HG03439 (cell line): ENCODE results near the gene HELB.
A peak's percentile ranks its signal among the peaks of the same experiment; 100 is the strongest.

Experiments
- ATAC-seq: cut with Tn5 transposase; IDR thresholded peaks from one replicate; pipeline ENCODE4 v1.9.1; 2021; ENCODE audit warnings: mild to moderate bottlenecking, moderate library complexity; ENCODE audit not compliant: unreplicated experiment

HELB gene

GRCh38 chr12:66301944-66302826 lies at the start of gene HELB:
Gene HELB, plus strand, starts transcription at chr12:66302493. Its CDS starts 111 bp downstream, at chr12:66302604.
- peak; percentile 93 for ATAC-seq

DNA sequence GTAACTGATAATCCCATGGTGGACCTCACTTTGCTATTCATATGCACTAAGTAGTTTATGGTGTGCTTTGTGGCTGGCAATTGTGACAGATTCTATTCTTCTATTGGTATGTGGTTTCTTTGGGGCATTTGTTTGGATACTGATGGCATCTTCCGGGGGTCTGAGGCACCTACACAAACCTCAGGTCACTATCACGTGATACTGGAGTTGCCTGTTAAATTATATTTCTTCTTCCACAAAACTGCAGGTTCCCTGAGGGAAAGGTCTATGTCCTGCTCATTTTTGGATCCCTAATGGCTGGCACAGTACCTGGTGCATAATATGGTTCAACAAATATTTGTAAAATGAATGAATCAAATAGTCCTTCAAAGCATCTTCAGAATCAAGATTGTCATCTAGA lies 49.5 kb upstream of the HELB start:
- ATAC-seq = no peak

DNA sequence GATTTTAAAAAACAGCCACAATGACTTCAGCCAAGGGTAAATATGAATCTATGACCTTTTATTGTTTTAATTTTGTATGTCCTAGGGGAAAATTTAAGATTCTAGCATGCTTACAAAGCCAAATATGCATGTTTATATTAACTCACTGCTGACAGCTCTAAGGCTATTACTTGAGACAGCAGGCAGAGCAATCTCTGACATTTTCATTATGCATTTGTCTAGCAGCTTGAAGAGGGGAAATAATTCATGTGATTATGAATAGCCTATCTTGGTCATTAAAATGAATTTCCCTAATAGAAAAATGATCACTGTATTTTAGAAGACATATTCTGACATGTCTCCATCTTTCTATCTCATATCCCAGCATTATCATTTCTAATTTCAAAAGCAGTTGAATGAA lies 46.6 kb upstream of the HELB start:
- ATAC-seq = no peak

DNA sequence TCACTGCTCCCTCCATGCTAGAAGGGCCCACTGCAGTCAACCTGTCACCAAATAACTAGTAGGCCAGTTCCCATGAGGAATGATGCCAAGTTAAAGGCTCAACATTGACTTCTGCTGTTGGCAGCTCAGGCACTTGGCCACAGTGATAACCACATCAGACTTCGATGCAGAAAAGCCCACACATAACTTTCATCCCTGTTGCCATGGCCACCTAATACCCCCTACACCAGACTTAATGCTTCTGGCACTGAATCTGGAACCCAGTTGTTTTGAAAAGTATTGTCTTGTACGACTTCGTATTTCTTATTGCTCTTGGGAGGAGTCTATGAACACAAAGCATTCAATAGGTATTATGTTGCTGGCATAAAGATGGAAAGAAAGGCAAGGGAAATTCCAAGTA lies 44.3 kb upstream of the HELB start:
- no peak for ATAC-seq

GRCh38 chr12:66262737-66263136 lies 39.6 kb upstream of the HELB start:
- no peak for ATAC-seq

DNA sequence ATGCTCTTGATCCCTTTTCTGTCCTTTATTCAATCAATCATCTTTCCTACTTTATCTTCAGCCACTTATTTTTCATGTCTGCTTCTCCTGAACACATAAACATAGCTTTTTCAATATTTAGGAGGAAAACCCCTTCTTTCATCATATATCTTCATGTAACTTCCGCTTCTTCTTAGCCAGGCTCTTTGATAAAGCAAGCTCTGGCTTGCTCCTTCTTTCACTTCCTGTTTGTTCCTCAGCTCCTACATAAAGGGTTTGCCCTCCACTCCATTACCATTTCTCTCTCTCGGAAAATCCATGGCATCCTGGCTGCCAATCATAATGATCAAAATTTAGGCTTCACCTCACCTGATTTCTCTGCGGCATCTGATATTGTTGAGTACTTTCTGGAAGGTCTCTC lies 33.7 kb upstream of the HELB start:
- ATAC-seq = no peak

DNA sequence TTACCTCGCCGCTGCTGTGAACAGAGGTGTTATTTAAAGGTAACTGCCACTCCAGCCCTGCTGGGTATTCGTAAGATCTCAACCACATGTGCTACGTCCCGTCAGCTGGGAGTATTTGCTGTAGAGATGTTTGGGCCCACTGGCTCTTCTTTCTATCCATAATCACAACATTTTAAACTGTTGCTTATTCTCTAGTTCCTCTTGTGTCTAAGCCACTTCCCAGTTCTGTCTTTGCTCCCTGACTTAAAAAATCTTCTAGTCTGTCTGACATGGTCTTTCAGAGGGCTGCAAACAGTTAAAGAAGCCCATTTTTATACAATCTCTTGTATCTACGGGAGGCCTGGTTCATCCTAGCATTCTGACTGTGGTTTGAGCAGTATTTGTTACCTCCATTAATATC lies 33.2 kb upstream of the HELB start:
- ATAC-seq = no peak

GRCh38 chr12:66269757-66270383 lies 32.4 kb upstream of the HELB start:
- ATAC-seq = no peak

DNA sequence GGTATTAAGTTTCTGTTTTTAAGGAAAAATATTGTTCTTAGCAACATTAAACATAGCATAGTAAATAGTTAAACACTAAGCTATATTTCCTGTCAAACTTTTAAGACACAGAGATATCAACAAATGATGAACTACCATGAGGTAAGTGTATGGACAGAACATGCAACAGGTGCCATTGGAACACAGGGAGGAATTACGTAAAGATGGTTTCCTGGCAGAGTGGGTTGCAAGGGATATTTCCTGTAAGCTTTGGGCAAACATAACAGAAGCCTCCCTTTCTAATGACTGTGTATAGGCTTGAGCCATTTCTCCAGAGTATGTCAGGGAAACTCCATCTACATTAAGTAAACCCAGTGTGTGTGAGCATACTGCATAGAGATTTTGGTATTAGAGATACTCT lies 31.7 kb upstream of the HELB start:
- ATAC-seq = no peak

- ATAC-seq = no peak
These were observed 29.6 kb upstream of the HELB start for GRCh38 chr12:66272650-66273049.

DNA sequence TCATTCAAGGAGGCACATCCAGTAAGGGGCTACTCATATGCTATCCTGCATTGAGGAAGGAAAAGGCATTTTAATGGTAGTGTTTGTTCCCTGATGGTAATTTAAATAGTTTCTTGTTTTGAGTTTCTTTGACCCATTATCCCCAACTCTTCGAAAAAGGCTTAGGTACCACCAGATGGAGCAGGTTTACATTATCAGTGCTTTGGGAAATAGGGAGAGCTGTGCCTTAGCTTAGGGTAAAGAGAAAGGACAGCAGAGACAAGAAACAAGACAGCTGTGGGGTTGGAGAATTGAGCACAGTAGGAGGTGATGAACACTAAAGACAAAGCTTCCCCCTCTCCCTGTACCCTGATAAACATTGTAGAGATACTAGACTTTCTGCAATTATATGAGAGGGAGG lies 29.1 kb upstream of the HELB start:
- no peak for ATAC-seq

DNA sequence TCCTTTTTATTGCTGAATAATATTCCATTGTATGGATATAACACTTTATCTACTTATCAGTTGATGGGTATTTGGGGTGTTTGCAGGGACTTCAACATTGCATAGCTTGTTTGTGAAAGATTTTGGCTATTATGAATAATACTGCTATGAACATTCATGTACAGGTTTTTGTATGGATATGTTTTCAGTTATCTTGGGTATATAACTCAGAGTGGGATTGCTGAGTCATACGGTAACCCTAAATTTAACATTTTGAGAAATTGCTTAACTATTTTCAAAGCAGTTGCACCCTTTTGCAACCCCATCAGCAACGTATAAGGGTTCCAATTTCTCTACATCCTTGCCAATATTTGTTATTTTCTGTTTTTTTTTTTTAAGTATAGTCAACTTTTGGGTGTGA lies 27.3 kb upstream of the HELB start:
- ATAC-seq = no peak

GRCh38 chr12:66279123-66279712 lies 23.1 kb upstream of the HELB start:
- no peak for ATAC-seq

- no peak for ATAC-seq
These were observed 21.7 kb upstream of the HELB start for GRCh38 chr12:66280561-66280960.

- no peak for ATAC-seq
These were observed 20.0 kb upstream of the HELB start for GRCh38 chr12:66282244-66282643.

- ATAC-seq = no peak
These were observed 15.0 kb upstream of the HELB start for GRCh38 chr12:66287275-66287674.

- ATAC-seq = no peak
These were observed 14.2 kb upstream of the HELB start for GRCh38 chr12:66288121-66288520.

- ATAC-seq = no peak
These were observed 12.8 kb upstream of the HELB start for GRCh38 chr12:66289485-66289884.

GRCh38 chr12:66290716-66291200 lies 11.5 kb upstream of the HELB start:
- ATAC-seq = no peak

GRCh38 chr12:66296176-66296683 lies 6.1 kb upstream of the HELB start:
- ATAC-seq = no peak

- no peak for ATAC-seq
These were observed 5.2 kb upstream of the HELB start for GRCh38 chr12:66297080-66297479.

GRCh38 chr12:66297923-66298322 lies 4.4 kb upstream of the HELB start:
- no peak for ATAC-seq
